IPS-18c (cell line): ENCODE data around the gene SLC35F4.

Experiments used
- H3K4me3 ChIP-seq: 2 replicates; pipeline ENCODE4 v1.7.0; 2013; ENCODE audit warnings: low read depth, mild to moderate bottlenecking, low read length, moderate library complexity; ENCODE audit not compliant: insufficient read depth
- H3K9me3 ChIP-seq: one replicate; pipeline ENCODE4 v1.6.1; 2013; ENCODE audit warnings: mild to moderate bottlenecking, low read length, moderate library complexity; ENCODE audit not compliant: control insufficient read depth, insufficient read depth

The SLC35F4 gene

GRCh38 chr14:57865403-57866198 lies at the start of gene SLC35F4:
TSS of gene SLC35F4 (minus strand) at chr14:57866092.
- peak within 1 kb of the TSS; percentile 62 for H3K4me3 ChIP-seq

DNA sequence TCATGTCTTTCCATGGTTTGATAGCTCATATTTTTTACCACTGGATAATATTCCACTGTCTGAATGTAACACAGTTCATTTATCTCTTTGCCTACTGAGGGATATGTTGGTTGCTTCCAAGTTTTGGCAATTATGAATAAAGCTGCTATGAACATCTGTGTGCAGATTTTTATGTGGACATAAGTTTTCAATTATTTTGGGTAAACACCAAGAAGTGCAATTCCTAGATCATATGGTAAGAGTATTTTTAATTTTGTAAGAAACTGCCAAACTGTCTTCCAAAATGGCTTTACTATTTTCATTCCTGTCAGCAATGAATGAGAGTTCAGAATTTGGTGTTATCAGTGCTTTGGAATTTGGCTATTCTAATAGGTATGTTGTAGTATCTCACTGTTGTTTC lies 43.7 kb upstream of the SLC35F4 start:
- Histone ChIP-seq H3K4me3 (no peak overlapping the region), H3K9me3 (no peaks in the 10 kb centered on the region)

More at GRCh38 chr14:57865403-57866198, at the start of gene SLC35F4:
- no peaks in the 10 kb centered on the region for H3K9me3 ChIP-seq

DNA sequence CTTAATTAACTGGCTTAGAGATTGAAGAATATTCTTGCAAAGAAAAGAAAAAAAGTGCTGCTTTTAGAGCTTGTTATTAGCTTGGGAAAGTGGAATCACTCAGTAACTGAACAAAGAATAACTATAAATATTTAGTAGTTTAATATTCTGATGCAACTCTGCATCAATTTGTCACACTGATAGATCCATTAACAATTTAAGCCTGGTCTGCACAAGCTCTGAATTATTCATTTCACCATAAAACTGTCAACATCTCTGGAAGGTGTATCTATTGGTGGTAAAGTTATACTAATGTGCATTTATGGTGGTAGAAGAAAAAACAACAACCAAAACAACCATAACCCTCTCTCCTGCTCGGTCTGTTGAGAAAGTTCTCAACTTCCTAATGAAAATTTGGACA lies 38.1 kb upstream of the SLC35F4 start:
- H3K9me3 ChIP-seq, result no peaks in the 10 kb centered on the region

DNA sequence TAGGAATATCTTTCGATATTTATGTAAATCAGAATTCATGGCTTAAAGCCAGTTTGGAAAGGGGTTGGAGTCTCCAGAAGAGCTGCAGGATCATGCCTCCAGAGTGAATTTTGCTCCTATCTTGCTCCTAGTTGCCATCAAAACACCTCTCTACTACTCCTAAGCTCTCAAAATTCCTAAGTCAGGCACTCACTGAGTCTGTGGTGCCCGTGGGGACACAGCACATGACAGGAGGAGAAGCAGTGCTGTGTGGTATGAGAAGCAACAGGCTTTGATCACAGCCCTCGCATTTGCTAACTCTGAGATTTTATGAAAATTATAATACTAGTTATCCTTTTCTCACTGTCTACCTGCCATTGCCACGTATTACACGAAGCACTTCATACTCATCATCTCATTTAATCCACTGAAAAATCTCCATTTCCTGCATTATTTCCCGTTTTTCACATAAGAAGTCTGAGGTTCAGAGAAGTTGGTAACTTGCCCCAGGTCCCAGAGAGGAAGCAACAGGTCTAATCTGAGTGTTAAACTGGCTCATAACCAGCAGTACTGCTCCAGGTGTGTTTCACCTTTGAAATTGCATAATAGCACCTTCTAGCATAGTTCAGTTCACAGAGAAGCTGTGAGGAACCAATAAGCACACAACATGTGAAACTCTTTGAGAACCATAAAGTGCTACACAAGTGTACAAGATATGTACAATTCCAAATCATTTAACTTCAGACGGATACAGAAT lies 33.1 kb upstream of the SLC35F4 start:
- Histone ChIP-seq H3K9me3 (no peaks in the 10 kb centered on the region), H3K4me3 (no peak overlapping the region)

More for the DNA sequence above, 38.1 kb upstream of the SLC35F4 start:
- H3K4me3 ChIP-seq, result no peak overlapping the region

GRCh38 chr14:57897144-57897748 lies 31.4 kb upstream of the SLC35F4 start:
- no peak overlapping the region for H3K4me3 ChIP-seq
- no peaks in the 10 kb centered on the region for H3K9me3 ChIP-seq

- H3K4me3 ChIP-seq, result no peak overlapping the region
- no peaks in the 10 kb centered on the region for H3K9me3 ChIP-seq
Observed at GRCh38 chr14:57889245-57889644, 23.4 kb upstream of the SLC35F4 start.

GRCh38 chr14:57884175-57884574 lies 18.3 kb upstream of the SLC35F4 start:
- no peak overlapping the region for H3K4me3 ChIP-seq

DNA sequence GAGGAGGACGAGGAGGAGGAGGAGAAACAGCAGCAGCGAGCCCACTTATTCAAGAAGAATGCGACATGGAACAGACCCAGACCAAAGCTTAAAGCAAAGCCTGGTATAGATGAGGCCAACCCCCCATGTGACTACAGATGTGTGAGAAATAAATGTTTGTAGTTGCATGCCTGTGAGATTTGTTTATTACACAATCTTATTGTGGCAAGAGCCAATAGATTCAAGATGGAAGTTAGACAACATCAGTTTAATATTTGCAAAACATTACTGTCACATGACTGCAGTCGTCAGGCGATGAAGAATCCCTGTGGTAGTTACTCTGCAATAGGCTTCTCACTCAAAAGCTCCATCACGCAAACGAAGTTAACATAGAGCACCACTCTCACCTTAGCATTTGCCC lies 17.2 kb upstream of the SLC35F4 start:
- H3K9me3 ChIP-seq, result no peaks in the 10 kb centered on the region
- H3K4me3 ChIP-seq, result no peak overlapping the region

More at GRCh38 chr14:57884175-57884574, 18.3 kb upstream of the SLC35F4 start:
- no peaks in the 10 kb centered on the region for H3K9me3 ChIP-seq

- Histone ChIP-seq H3K4me3 (no peak overlapping the region), H3K9me3 (no peaks in the 10 kb centered on the region)
Observed at GRCh38 chr14:57879516-57879915, 13.6 kb upstream of the SLC35F4 start.

- no peaks in the 10 kb centered on the region for H3K9me3 ChIP-seq
- no peak overlapping the region for H3K4me3 ChIP-seq
Observed at GRCh38 chr14:57875985-57876384, 10.1 kb upstream of the SLC35F4 start.

GRCh38 chr14:57875296-57875695 lies 9.4 kb upstream of the SLC35F4 start:
- H3K4me3 ChIP-seq, result no peak overlapping the region

GRCh38 chr14:57871459-57872080 lies 5.7 kb upstream of the SLC35F4 start:
- Histone ChIP-seq H3K9me3 (no peaks in the 10 kb centered on the region), H3K4me3 (no peak overlapping the region)

More at GRCh38 chr14:57875296-57875695, 9.4 kb upstream of the SLC35F4 start:
- no peaks in the 10 kb centered on the region for H3K9me3 ChIP-seq

DNA sequence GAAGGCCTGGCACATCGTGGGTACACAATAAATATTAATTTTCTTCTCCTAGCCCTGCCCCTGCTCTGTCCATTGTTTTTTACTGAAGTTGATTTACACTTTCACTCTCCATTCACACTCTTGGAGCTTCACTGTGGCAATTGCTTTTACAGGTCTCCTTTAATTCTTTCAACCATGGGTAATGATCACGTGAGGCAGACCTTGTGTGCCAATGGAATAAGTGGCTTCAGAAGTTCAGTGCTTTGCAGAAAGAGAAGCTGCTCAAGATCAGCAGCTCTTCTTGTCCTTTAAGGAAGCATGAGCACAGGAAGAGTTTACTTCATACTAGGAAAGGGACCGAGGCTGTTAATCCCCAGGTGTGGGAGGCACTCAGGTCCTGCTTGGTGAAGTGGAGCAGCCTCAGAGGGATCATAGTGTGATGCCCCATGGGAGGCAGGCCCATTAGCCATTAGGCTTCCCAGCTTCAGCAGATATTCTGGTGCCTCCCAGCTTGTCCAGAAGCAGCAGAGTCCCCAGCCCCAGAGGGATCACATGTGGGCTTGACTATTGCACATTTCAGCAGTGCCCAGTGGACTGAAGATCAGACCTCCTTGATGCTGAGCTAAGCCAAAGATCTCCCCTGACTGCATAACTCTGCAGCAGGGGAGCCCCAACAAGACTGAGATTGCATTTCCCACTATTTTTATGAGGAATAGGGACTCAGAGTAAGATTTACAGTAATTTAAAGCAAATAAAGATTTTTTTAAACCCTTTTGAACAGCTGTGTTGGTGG lies 5.0 kb upstream of the SLC35F4 start:
- Histone ChIP-seq H3K9me3 (no peaks in the 10 kb centered on the region), H3K4me3 (no peak overlapping the region)

- H3K9me3 ChIP-seq, result no peaks in the 10 kb centered on the region
- no peak overlapping the region for H3K4me3 ChIP-seq
Observed at GRCh38 chr14:57869617-57870016, 3.7 kb upstream of the SLC35F4 start.

DNA sequence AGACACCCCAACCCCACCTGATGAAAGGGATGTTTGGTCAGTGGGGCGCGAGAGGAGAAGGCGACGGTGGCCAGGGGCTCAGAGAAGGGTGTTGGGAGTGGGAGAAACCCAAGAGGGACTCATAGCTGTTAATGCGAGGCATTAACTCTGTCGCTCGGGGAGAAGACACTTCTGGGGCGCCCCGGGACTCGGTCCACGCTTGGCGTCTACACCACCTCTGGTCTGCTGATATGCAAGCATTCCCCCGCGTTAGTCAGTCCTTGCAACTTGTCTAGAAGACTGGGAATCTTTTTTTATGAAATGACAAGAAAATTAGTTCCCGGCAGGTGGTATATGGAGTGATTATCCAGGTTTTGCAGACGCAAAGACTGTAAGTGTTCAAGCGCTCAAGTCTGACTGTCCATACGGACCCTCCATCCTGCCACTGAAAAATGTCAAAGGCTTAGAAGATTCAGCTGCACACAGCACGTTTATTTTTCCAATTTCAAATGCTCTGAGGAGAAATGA lies 360 bp upstream of the SLC35F4 start:
- Histone ChIP-seq H3K9me3 (no peaks in the 10 kb centered on the region), H3K4me3 (peak overlapping the region; percentile 62)

DNA sequence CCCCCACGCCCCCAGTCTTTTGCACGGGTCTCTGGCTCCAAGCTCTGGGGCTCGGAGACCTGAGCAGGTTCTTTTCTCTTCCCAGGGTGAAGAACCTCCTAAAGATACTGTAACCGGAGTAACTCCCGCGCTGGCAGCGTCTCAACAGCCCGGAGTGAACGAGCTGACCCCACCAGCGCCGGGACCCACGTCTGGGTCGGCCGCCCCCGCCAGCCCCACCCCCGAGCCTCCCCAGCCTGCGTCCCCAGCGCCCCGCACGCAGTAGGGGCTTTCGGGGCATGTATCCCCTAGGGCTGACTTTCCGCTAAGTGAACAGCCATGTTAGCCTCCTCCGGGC lies 858 bp downstream of the SLC35F4 start:
- H3K4me3 ChIP-seq, result peak overlapping the region; percentile 62

GRCh38 chr14:57864659-57865058 lies 1.2 kb downstream of the SLC35F4 start:
- Histone ChIP-seq H3K4me3 (peak overlapping the region; percentile 62), H3K9me3 (no peaks in the 10 kb centered on the region)

More for the DNA sequence above, 858 bp downstream of the SLC35F4 start:
- no peaks in the 10 kb centered on the region for H3K9me3 ChIP-seq
